Glomerular endothelial cell (primary cell): ENCODE data around the gene SLC6A4. TPM values are rescaled to one million over a fixed set of nuclear protein-coding genes. Genes with fewer than 3 reads are reported as not detected.
A peak's percentile ranks its signal among the peaks of the same experiment; 100 is the strongest.

Source experiments
- DNase-seq: peaks from one replicate; pipeline ENCODE4 v3.0.0-alpha.2; 2011; ENCODE audit warnings: low read depth, low spot score; ENCODE audit errors: extremely low read depth
- total RNA-seq: library from RNA; depleted of rRNA; stranded (reverse); fragments of >200 nt; gene quantifications from 2 replicates; pipeline ENCODE4 v1.2.3, GENCODE V29; 2015

The SLC6A4 gene
- total RNA-seq: 0.23 and 2.5 TPM in 2 replicates

- no peak for DNase-seq
Measured at GRCh38 chr17:30235386-30236296, at the start of gene SLC6A4. Gene SLC6A4 (minus strand): TSS chr17:30235697. CDS start chr17:30221958, 13,739 bp downstream.

GRCh38 chr17:30279156-30279555 lies 43.7 kb upstream of the SLC6A4 start:
- DNase-seq: no peak

- no peak for DNase-seq
Measured at GRCh38 chr17:30278032-30278431, 42.5 kb upstream of the SLC6A4 start.

- no peak for DNase-seq
Measured at GRCh38 chr17:30275911-30276310, 40.4 kb upstream of the SLC6A4 start.

GRCh38 chr17:30274887-30275286 lies 39.4 kb upstream of the SLC6A4 start:
- no peak for DNase-seq

GRCh38 chr17:30273373-30273772 lies 37.9 kb upstream of the SLC6A4 start:
- no peak for DNase-seq

GRCh38 chr17:30271102-30271501 lies 35.6 kb upstream of the SLC6A4 start:
- no peak for DNase-seq

GRCh38 chr17:30267625-30268024 lies 32.1 kb upstream of the SLC6A4 start:
- DNase-seq: no peak

GRCh38 chr17:30263552-30264333 lies 28.2 kb upstream of the SLC6A4 start:
- DNase-seq: peak; percentile 34

GRCh38 chr17:30256756-30257506 lies 21.4 kb upstream of the SLC6A4 start:
- DNase-seq: no peak

GRCh38 chr17:30254150-30254549 lies 18.7 kb upstream of the SLC6A4 start:
- DNase-seq: no peak

- DNase-seq: no peak
Measured at GRCh38 chr17:30253312-30253711, 17.8 kb upstream of the SLC6A4 start.

GRCh38 chr17:30251931-30252330 lies 16.4 kb upstream of the SLC6A4 start:
- no peak for DNase-seq

- no peak for DNase-seq
Measured at GRCh38 chr17:30249460-30249859, 14.0 kb upstream of the SLC6A4 start.

GRCh38 chr17:30248786-30249185 lies 13.3 kb upstream of the SLC6A4 start:
- DNase-seq: no peak

GRCh38 chr17:30246460-30246859 lies 11.0 kb upstream of the SLC6A4 start:
- DNase-seq: no peak

GRCh38 chr17:30244853-30245385 lies 9.4 kb upstream of the SLC6A4 start:
- no peak for DNase-seq

- no peak for DNase-seq
Measured at GRCh38 chr17:30243568-30243967, 8.1 kb upstream of the SLC6A4 start.

- DNase-seq: no peak
Measured at GRCh38 chr17:30243002-30243401, 7.5 kb upstream of the SLC6A4 start.

- DNase-seq: no peak
Measured at GRCh38 chr17:30241051-30241450, 5.6 kb upstream of the SLC6A4 start.

GRCh38 chr17:30240177-30240576 lies 4.7 kb upstream of the SLC6A4 start:
- no peak for DNase-seq
